Adrenal gland (tissue), 12 donors: ENCODE measurements around the gene CCDC149. TPM values are rescaled to one million over a fixed set of nuclear protein-coding genes. Genes with fewer than 3 reads are reported as not detected.

Experiments
- DNase-seq, 7 donors: peaks; one replicate each; pipeline ENCODE4 v3.0.0-alpha.2; 2019 to 2020
- H3K27ac ChIP-seq, 5 donors: fragments of 200-600 bp; sonication (generic) in 4 of 5; 1 replicate in 3 of 5; 2 replicates in 2 of 5; pipeline versions ENCODE4 v1.5.1 to v1.8.0; 2016 to 2020; ENCODE audit warnings: mild to moderate bottlenecking in 1 of 5
- H3K27me3 ChIP-seq: fragments of 200-600 bp; 2 replicates; pipeline ENCODE4 v1.8.0; 2021
- H3K36me3 ChIP-seq, 2 donors: fragments of 200-600 bp; replicated peaks in 1 of 2; 1 replicate in 1 of 2; 2 replicates in 1 of 2; pipeline versions ENCODE4 v1.5.1 to v1.8.0; 2018 to 2022
- H3K4me1 ChIP-seq, 2 donors: fragments of 200-600 bp; replicated peaks in 1 of 2; 1 replicate in 1 of 2; 2 replicates in 1 of 2; pipeline versions ENCODE4 v1.5.1 to v1.8.0; 2018 to 2021
- H3K4me3 ChIP-seq, 4 donors: fragments of 200-600 bp; sonication (generic) in 3 of 4; one replicate each; pipeline ENCODE4 v1.5.1; 2016 to 2018
- H3K9me3 ChIP-seq, 3 donors: fragments of 200-600 bp; sonication (generic) in 1 of 3; replicated peaks in 1 of 3; 1 replicate in 2 of 3; 2 replicates in 1 of 3; pipeline versions ENCODE4 v1.5.1 to v1.8.0; 2016 to 2021
- CTCF ChIP-seq, 6 experiments: fragments of 450-650 bp in 4 of 6; fragments of 200-600 bp in 2 of 6; sonication (generic) in 1 of 6; IDR thresholded peaks; 1 replicate in 5 of 6; 2 replicates in 1 of 6; pipeline versions ENCODE4 v1.5.1 to v1.8.0; 2016 to 2021; ENCODE audit warnings: antibody characterized with exemption in 6 of 6, mild to moderate bottlenecking in 2 of 6, moderate library complexity in 1 of 6
- POLR2A ChIP-seq, 2 donors: fragments of 450-650 bp; IDR thresholded peaks; one replicate each; pipeline ENCODE4 v1.6.1; 2017; ENCODE audit warnings: antibody characterized with exemption in 2 of 2, mild to moderate bottlenecking in 2 of 2, moderate library complexity in 1 of 2
- WGBS, 4 donors: extraction: QIAGEN DNeasy Blood & Tissue Kit in 2 of 4; methylation state at CpG; one replicate each; pipeline versions ENCODE4 v1.1.5 to v1.1.7; 2013 to 2017; 5-methylcytosine and 5-hydroxymethylcytosine counted together
- intact Hi-C, 2 donors: fragments of 100-400 bp; cut with DNase I; formaldehyde crosslinking; loops; one replicate each; pipeline versions ENCODE4 v1.14.1 to v1.15.0; 2022 to 2023
- polyA plus RNA-seq, 3 donors: library from polyadenylated mRNA; stranded (reverse); fragments of 200-250 nt in 2 of 3; fragments of 350-450 nt in 1 of 3; fragmentation: Illumina TruSeq in 1 of 3; extraction: RNeasy Lipid Tissue Mini Kit (QIAGEN cat#74804) in 1 of 3; gene quantifications; one replicate each; pipeline ENCODE4 v1.2.3, GENCODE V29; 2013 to 2014
- total RNA-seq, 9 donors: library from RNA; depleted of rRNA in 4 of 9; stranded (reverse); fragments of >200 nt in 4 of 9; fragments of 120-200 nt in 1 of 9; fragmentation: NEBNext Ultra II Directional in 1 of 9; extraction: Animal tissue kit (Norgen Biotek cat#: 25700) in 1 of 9; gene quantifications; one replicate each; pipeline versions ENCODE4 v1.1.0 to v1.2.4, GENCODE V29; 2013 to 2023
- donor health status: healthy with polysubstance abuse.
- donor health status: Bipolar disorder and iron deficiency.
- donor health status: DM: yes; HTN: yes; CAD: no.
- donor health status: DM: no; HTN: no; CAD: no.
- donor health status: DM: no; HTN: no; CAD: no.
- donor health status: DM: yes; HTN: yes; CAD: no.

CCDC149 gene
- total and polyA plus RNA-seq, 12 donors = 3.6 to 13.0 (median 8.4) TPM

- no peak for DNase-seq
- no peak for TF ChIP-seq POLR2A (IDR thresholded peaks at IDR 0.05)
- TF ChIP-seq CTCF (IDR thresholded peaks at IDR 0.05) = no peak
- Histone ChIP-seq H3K9me3 (peaks cover 0 to 11% (median 0%) of the 10 kb centered on the region in 3 donors), H3K27me3 (no peaks in the 10 kb centered on the region), H3K4me1 (no peaks in the 10 kb centered on the region), H3K27ac (no peak overlapping the region), H3K4me3 (no peak overlapping the region), H3K36me3 (no peaks in the 10 kb centered on the region)
- intact Hi-C loops = no loop called here
- WGBS, 4 donors = 79 to 95% (median 87%) methylated on average over 1 of the region's 1 CpG
Observed at GRCh38 chr4:24930151-24930550, 17.3 kb upstream of the CCDC149 start.

GRCh38 chr4:24928708-24929107 is 15.9 kb upstream of the CCDC149 start:
- no peak for DNase-seq
- no peaks in the 10 kb centered on the region for H3K4me1 ChIP-seq
- WGBS, 4 donors = 48 to 73% (median 60%) methylated on average over 2 of the region's 2 CpGs
- no peaks in the 10 kb centered on the region for H3K36me3 ChIP-seq
- H3K9me3 ChIP-seq = peaks cover 0 to 5% (median 0%) of the 10 kb centered on the region in 3 donors
- no peaks in the 10 kb centered on the region for H3K27me3 ChIP-seq
- intact Hi-C loops = no loop called here
- H3K27ac ChIP-seq = no peak overlapping the region
- no peak overlapping the region for H3K4me3 ChIP-seq
- TF ChIP-seq CTCF (IDR thresholded peaks at IDR 0.05) = no peak
- TF ChIP-seq POLR2A (IDR thresholded peaks at IDR 0.05) = no peak

GRCh38 chr4:24927049-24927448 is 14.2 kb upstream of the CCDC149 start:
- 50 to 59% (median 55%) methylated on average over 4 of the region's 4 CpGs for WGBS, 4 donors

DNA sequence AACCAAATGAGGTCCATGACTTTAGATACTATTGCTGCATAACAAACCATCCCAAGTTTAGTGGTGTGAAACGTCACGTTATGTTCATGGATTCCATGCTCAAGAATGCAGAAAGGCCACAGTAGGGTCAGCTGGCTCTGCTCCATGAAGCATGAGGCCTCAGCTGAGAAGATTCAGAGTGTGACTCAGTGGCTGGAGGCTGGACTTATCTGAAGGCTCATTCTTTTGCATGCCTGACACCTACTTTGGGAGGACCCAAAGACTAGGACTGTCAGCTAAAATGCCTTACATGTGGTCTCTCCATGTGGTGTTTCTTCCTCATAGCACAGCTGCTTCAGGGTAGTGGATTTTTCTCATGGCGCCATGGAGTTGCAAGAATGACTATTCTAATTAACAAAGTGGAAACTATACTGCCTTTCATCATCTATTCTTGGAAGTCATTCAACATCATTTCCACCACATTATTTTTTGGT is 11.5 kb upstream of the CCDC149 start:
- no peaks in the 10 kb centered on the region for H3K36me3 ChIP-seq
- H3K9me3 ChIP-seq = no peaks in the 10 kb centered on the region
- H3K27ac ChIP-seq = no peak overlapping the region
- H3K4me1 ChIP-seq = no peaks in the 10 kb centered on the region
- H3K4me3 ChIP-seq = no peak overlapping the region
- H3K27me3 ChIP-seq = no peaks in the 10 kb centered on the region
- 67 to 72% (median 69%) methylated on average over 3 of the region's 3 CpGs for WGBS, 4 donors
- peak in 1 of 7 donors; percentile 27 for DNase-seq
- TF ChIP-seq CTCF (IDR thresholded peaks at IDR 0.05) (no peak), POLR2A (IDR thresholded peaks at IDR 0.05) (no peak)
- intact Hi-C loops = no loop called here

More at GRCh38 chr4:24927049-24927448, 14.2 kb upstream of the CCDC149 start:
- no peaks in the 10 kb centered on the region for H3K4me1 ChIP-seq
- H3K27me3 ChIP-seq = no peaks in the 10 kb centered on the region
- no peak overlapping the region for H3K27ac ChIP-seq
- intact Hi-C loops = no loop called here
- no peak overlapping the region for H3K4me3 ChIP-seq
- no peak for TF ChIP-seq CTCF (IDR thresholded peaks at IDR 0.05)
- TF ChIP-seq POLR2A (IDR thresholded peaks at IDR 0.05) = no peak
- H3K9me3 ChIP-seq = no peaks in the 10 kb centered on the region
- H3K36me3 ChIP-seq = no peaks in the 10 kb centered on the region
- DNase-seq = no peak
